Measurements from ENCODE around the gene MRPS9.
A peak's percentile ranks its signal among the peaks of the same experiment; 100 is the strongest.

Gene MRPS9

GRCh38 chr2:105080461-105080860, 42.6 kb downstream of the MRPS9 start:
- no peak for DNase-seq

GRCh38 chr2:105081006-105081601, 43.2 kb downstream of the MRPS9 start:
- peak in 2 of 3 experiments; percentile 43 to 69 for DNase-seq

GRCh38 chr2:105082107-105082506, 44.2 kb downstream of the MRPS9 start:
- no peak for DNase-seq

GRCh38 chr2:105085525-105085924, 47.7 kb downstream of the MRPS9 start:
- DNase-seq = no peak

- DNase-seq = no peak
Observed at GRCh38 chr2:105087273-105087672, 49.4 kb downstream of the MRPS9 start.

- DNase-seq = no peak
Observed at GRCh38 chr2:105090091-105090490, 52.2 kb downstream of the MRPS9 start.

GRCh38 chr2:105092797-105093196, 54.9 kb downstream of the MRPS9 start:
- DNase-seq = no peak

GRCh38 chr2:105099153-105099552, 61.3 kb downstream of the MRPS9 start:
- DNase-seq = no peak

- DNase-seq = no peak
Observed at GRCh38 chr2:105100046-105100840, 62.4 kb downstream of the MRPS9 start.

- no peak for DNase-seq
Observed at GRCh38 chr2:105102001-105102400, 64.1 kb downstream of the MRPS9 start.

GRCh38 chr2:105102963-105103421, 65.1 kb downstream of the MRPS9 start:
- no peak for DNase-seq

GRCh38 chr2:105103481-105103880, 65.6 kb downstream of the MRPS9 start:
- no peak for DNase-seq

- DNase-seq = no peak
Observed at GRCh38 chr2:105104208-105104731, 66.4 kb downstream of the MRPS9 start.

- no peak for DNase-seq
Observed at GRCh38 chr2:105110295-105110829, 72.5 kb downstream of the MRPS9 start.

GRCh38 chr2:105111365-105112150, 73.7 kb downstream of the MRPS9 start:
- no peak for DNase-seq

GRCh38 chr2:105112345-105112744, 74.5 kb downstream of the MRPS9 start:
- DNase-seq = no peak

- no peak for DNase-seq
Observed at GRCh38 chr2:105113616-105114291, 75.9 kb downstream of the MRPS9 start.

GRCh38 chr2:105114551-105114950, 76.7 kb downstream of the MRPS9 start:
- peak; percentile 17 to 79 (median 30) for DNase-seq

GRCh38 chr2:105116348-105116747, 78.5 kb downstream of the MRPS9 start:
- no peak for DNase-seq

- DNase-seq = no peak
Observed at GRCh38 chr2:105117565-105117964, 79.7 kb downstream of the MRPS9 start.

GRCh38 chr2:105118960-105119359, 81.1 kb downstream of the MRPS9 start:
- no peak for DNase-seq

- DNase-seq = no peak
Observed at GRCh38 chr2:105121434-105121833, 83.6 kb downstream of the MRPS9 start.
